ENCODE measurements around the gene MMP23B. TPM values are rescaled to one million over a fixed set of nuclear protein-coding genes. Genes with fewer than 3 reads are reported as not detected.

The MMP23B gene
- total RNA-seq, 1 donor from 2014 or later = 8.5 TPM

GRCh38 chr1:1600861-1601563, 31.0 kb upstream of the MMP23B start:
- H3K4me1 Mint-ChIP-seq (ENCODE audit: unreplicated experiment) = peaks cover 12% of the 10 kb centered on the region
- TF ChIP-seq CTCF (IDR thresholded peaks at IDR 0.05) = no peak
- no peaks in the 10 kb centered on the region for H3K9me3 Mint-ChIP-seq (ENCODE audit: unreplicated experiment)
- no peaks in the 10 kb centered on the region for H3K27me3 Mint-ChIP-seq (ENCODE audit: unreplicated experiment)
- H3K4me3 Mint-ChIP-seq (ENCODE audit: unreplicated experiment) = peak overlapping the region; percentile 66
- H3K36me3 Mint-ChIP-seq (ENCODE audit: unreplicated experiment) = no peaks in the 10 kb centered on the region
- no peak overlapping the region for H3K27ac Mint-ChIP-seq (ENCODE audit: unreplicated experiment)
- DNase-seq (ENCODE audit: extremely low spot score, unreplicated experiment) = no peak

GRCh38 chr1:1601564-1602303, 30.2 kb upstream of the MMP23B start:
- no peaks in the 10 kb centered on the region for H3K36me3 Mint-ChIP-seq (ENCODE audit: unreplicated experiment)
- no peak for DNase-seq (ENCODE audit: extremely low spot score, unreplicated experiment)
- no peak overlapping the region for H3K4me3 Mint-ChIP-seq (ENCODE audit: unreplicated experiment)
- peaks cover 12% of the 10 kb centered on the region for H3K4me1 Mint-ChIP-seq (ENCODE audit: unreplicated experiment)
- no peaks in the 10 kb centered on the region for H3K27me3 Mint-ChIP-seq (ENCODE audit: unreplicated experiment)
- H3K9me3 Mint-ChIP-seq (ENCODE audit: unreplicated experiment) = no peaks in the 10 kb centered on the region
- TF ChIP-seq CTCF (IDR thresholded peaks at IDR 0.05) = no peak
- no peak overlapping the region for H3K27ac Mint-ChIP-seq (ENCODE audit: unreplicated experiment)

GRCh38 chr1:1602304-1602967, 29.5 kb upstream of the MMP23B start:
- TF ChIP-seq CTCF (IDR thresholded peaks at IDR 0.05) = no peak
- Mint-ChIP-seq H3K4me1 (ENCODE audit: unreplicated experiment) (peaks cover 10% of the 10 kb centered on the region), H3K36me3 (ENCODE audit: unreplicated experiment) (no peaks in the 10 kb centered on the region), H3K9me3 (ENCODE audit: unreplicated experiment) (no peaks in the 10 kb centered on the region), H3K27me3 (ENCODE audit: unreplicated experiment) (no peaks in the 10 kb centered on the region), H3K27ac (ENCODE audit: unreplicated experiment) (no peak overlapping the region), H3K4me3 (ENCODE audit: unreplicated experiment) (no peak overlapping the region)
- DNase-seq (ENCODE audit: extremely low spot score, unreplicated experiment) = no peak

GRCh38 chr1:1602968-1603506, 28.9 kb upstream of the MMP23B start:
- no peak for TF ChIP-seq CTCF (IDR thresholded peaks at IDR 0.05)
- Mint-ChIP-seq H3K4me3 (ENCODE audit: unreplicated experiment) (no peak overlapping the region), H3K4me1 (ENCODE audit: unreplicated experiment) (peaks cover 4% of the 10 kb centered on the region), H3K9me3 (ENCODE audit: unreplicated experiment) (no peaks in the 10 kb centered on the region), H3K36me3 (ENCODE audit: unreplicated experiment) (no peaks in the 10 kb centered on the region), H3K27me3 (ENCODE audit: unreplicated experiment) (no peaks in the 10 kb centered on the region), H3K27ac (ENCODE audit: unreplicated experiment) (no peak overlapping the region)
- DNase-seq (ENCODE audit: extremely low spot score, unreplicated experiment) = peak; percentile 77

Measured in osteocyte (in vitro differentiated cells).